Loucy (cell line): ENCODE measurements around the gene KCNJ18.
"Not testable (repeated sequence)": the region's sequence is repeated elsewhere in the genome, so short reads cannot be mapped to it uniquely, and the experiment has no call there.

Experiments
- H2AFZ ChIP-seq: fragments of 200-600 bp; sonication (generic); 2 replicates; pipeline ENCODE4 v1.6.0; 2016; ENCODE audit warnings: antibody characterized with exemption, mild to moderate bottlenecking, low read length, moderate library complexity
- H3F3A ChIP-seq: fragments of 200-600 bp; 2 replicates; pipeline ENCODE4 v1.6.0; 2016; ENCODE audit warnings: antibody characterized with exemption, low read depth, mild to moderate bottlenecking
- H3K27me3 ChIP-seq: fragments of 200-600 bp; sonication (generic); 2 replicates; pipeline ENCODE4 v1.6.1; 2014; ENCODE audit warnings: low read length, mild to moderate bottlenecking; ENCODE audit not compliant: insufficient read depth, poor library complexity, severe bottlenecking
- H3K36me3 ChIP-seq: fragments of 200-600 bp; sonication (generic); 2 replicates; pipeline ENCODE4 v1.6.1; 2016; ENCODE audit warnings: low read length; ENCODE audit not compliant: insufficient read depth
- H3K4me1 ChIP-seq: fragments of 200-600 bp; sonication (generic); 2 replicates; pipeline ENCODE4 v1.5.1; 2014; ENCODE audit warnings: low read length, mild to moderate bottlenecking; ENCODE audit not compliant: insufficient read depth, poor library complexity, severe bottlenecking
- H3K4me2 ChIP-seq: fragments of 200-600 bp; sonication (generic); 2 replicates; pipeline ENCODE4 v1.6.0; 2014; ENCODE audit warnings: antibody characterized with exemption, low read length, low read depth, mild to moderate bottlenecking; ENCODE audit not compliant: poor library complexity, severe bottlenecking
- H3K4me3 ChIP-seq: fragments of 200-600 bp; sonication (generic); 2 replicates; pipeline ENCODE4 v1.5.1; 2014; ENCODE audit warnings: low read length, mild to moderate bottlenecking, mixed read lengths; ENCODE audit not compliant: poor library complexity, severe bottlenecking
- H3K79me2 ChIP-seq: fragments of 200-600 bp; sonication (generic); 2 replicates; pipeline ENCODE4 v1.6.1; 2014; ENCODE audit warnings: low read length; ENCODE audit not compliant: insufficient read depth
- H3K9ac ChIP-seq: fragments of 200-600 bp; sonication (generic); 2 replicates; pipeline ENCODE4 v1.6.0; 2014; ENCODE audit warnings: mild to moderate bottlenecking, low read depth, low read length, moderate library complexity; ENCODE audit not compliant: poor library complexity, severe bottlenecking
- H3K9me2 ChIP-seq: fragments of 200-600 bp; sonication (generic); replicated peaks from 2 replicates; pipeline ENCODE4 v1.6.1; 2016; ENCODE audit warnings: low read depth, low read length, mixed read lengths
- H3K9me3 ChIP-seq: fragments of 200-600 bp; sonication (generic); 2 replicates; pipeline ENCODE4 v1.6.1; 2014; ENCODE audit warnings: mild to moderate bottlenecking, antibody characterized with exemption, low read length, low read depth; ENCODE audit not compliant: insufficient read depth
- H4K20me1 ChIP-seq: fragments of 200-600 bp; sonication (generic); 2 replicates; pipeline ENCODE4 v1.6.0; 2014; ENCODE audit warnings: antibody characterized with exemption, low read length, mild to moderate bottlenecking; ENCODE audit not compliant: insufficient read depth, poor library complexity, severe bottlenecking

The KCNJ18 gene

GRCh38 chr17:21691883-21692703, at the start of gene KCNJ18:
TSS of gene KCNJ18 (plus strand) at chr17:21692523. CDS start at chr17:21702787, 10,264 bp downstream.
- H3K79me2 ChIP-seq, H3F3A ChIP-seq, H2AFZ ChIP-seq, H3K27me3 ChIP-seq, H4K20me1 ChIP-seq, H3K4me2 ChIP-seq, H3K9me2 ChIP-seq, H3K36me3 ChIP-seq, H3K9ac ChIP-seq, H3K9me3 ChIP-seq, H3K4me3 ChIP-seq, H3K4me1 ChIP-seq: not testable (repeated sequence)

GRCh38 chr17:21648125-21648524, 44.2 kb upstream of the KCNJ18 start:
- H2AFZ ChIP-seq, H3K4me1 ChIP-seq, H4K20me1 ChIP-seq, H3K36me3 ChIP-seq, H3K9me3 ChIP-seq, H3K4me3 ChIP-seq, H3K9me2 ChIP-seq, H3K4me2 ChIP-seq, H3F3A ChIP-seq, H3K79me2 ChIP-seq, H3K9ac ChIP-seq, H3K27me3 ChIP-seq: not testable (repeated sequence)

- H3K4me3 ChIP-seq, H3K27me3 ChIP-seq, H3K4me2 ChIP-seq, H3K9me2 ChIP-seq, H3K36me3 ChIP-seq, H3F3A ChIP-seq, H3K9ac ChIP-seq, H3K9me3 ChIP-seq, H2AFZ ChIP-seq, H3K79me2 ChIP-seq, H4K20me1 ChIP-seq, H3K4me1 ChIP-seq: not testable (repeated sequence)
These were observed 42.3 kb upstream of the KCNJ18 start for GRCh38 chr17:21650043-21650442.

- H3K9ac ChIP-seq, H3K9me3 ChIP-seq, H3K4me1 ChIP-seq, H3K79me2 ChIP-seq, H3K27me3 ChIP-seq, H3K4me2 ChIP-seq, H3K9me2 ChIP-seq, H3F3A ChIP-seq, H3K4me3 ChIP-seq, H3K36me3 ChIP-seq, H2AFZ ChIP-seq, H4K20me1 ChIP-seq: not testable (repeated sequence)
These were observed 40.3 kb upstream of the KCNJ18 start for GRCh38 chr17:21652049-21652448.

GRCh38 chr17:21653211-21653610, 39.1 kb upstream of the KCNJ18 start:
- H3K4me1 ChIP-seq, H3K9me2 ChIP-seq, H3K4me3 ChIP-seq, H3K36me3 ChIP-seq, H3F3A ChIP-seq, H3K9ac ChIP-seq, H4K20me1 ChIP-seq, H3K9me3 ChIP-seq, H3K4me2 ChIP-seq, H3K79me2 ChIP-seq, H2AFZ ChIP-seq, H3K27me3 ChIP-seq: not testable (repeated sequence)

GRCh38 chr17:21656518-21657309, 35.6 kb upstream of the KCNJ18 start:
- H3K4me2 ChIP-seq, H2AFZ ChIP-seq, H3K36me3 ChIP-seq, H3K9me2 ChIP-seq, H3K4me1 ChIP-seq, H4K20me1 ChIP-seq, H3K27me3 ChIP-seq, H3K9ac ChIP-seq, H3K9me3 ChIP-seq, H3K79me2 ChIP-seq, H3F3A ChIP-seq, H3K4me3 ChIP-seq: not testable (repeated sequence)

- H3K36me3 ChIP-seq, H4K20me1 ChIP-seq, H3F3A ChIP-seq, H3K4me3 ChIP-seq, H3K9ac ChIP-seq, H3K9me3 ChIP-seq, H2AFZ ChIP-seq, H3K79me2 ChIP-seq, H3K4me1 ChIP-seq, H3K27me3 ChIP-seq, H3K4me2 ChIP-seq, H3K9me2 ChIP-seq: not testable (repeated sequence)
These were observed 32.7 kb upstream of the KCNJ18 start for GRCh38 chr17:21659635-21660034.
